HG02763 (cell line): ENCODE results near the gene NACC2.
"Not testable (repeated sequence)": the region's sequence is repeated elsewhere in the genome, so short reads cannot be mapped to it uniquely, and the experiment has no call there.

Experiments used
- ATAC-seq: cut with Tn5 transposase; IDR thresholded peaks from one replicate; pipeline ENCODE4 v1.9.1; 2021; ENCODE audit warnings: mild to moderate bottlenecking, moderate library complexity; ENCODE audit not compliant: unreplicated experiment

Gene NACC2

DNA sequence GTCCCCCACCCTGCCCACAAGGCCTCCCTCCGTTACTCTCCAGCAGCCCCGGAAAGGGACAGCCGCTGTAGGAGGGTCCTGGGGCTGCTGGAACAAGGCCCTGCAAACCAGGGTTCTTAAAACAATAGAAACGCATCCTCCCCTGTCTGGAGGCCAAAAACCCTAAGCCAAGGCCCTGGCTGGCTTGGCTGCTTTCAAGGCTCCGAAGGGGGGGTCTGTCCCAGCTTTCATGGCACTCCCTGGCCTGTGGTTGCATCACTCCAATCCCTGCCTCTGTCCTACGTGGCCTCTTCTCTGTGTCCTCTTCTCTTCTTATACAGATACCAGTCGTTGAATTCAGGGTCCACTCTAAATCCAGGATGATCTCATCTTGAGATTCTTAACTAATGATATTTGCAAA, 126.5 kb downstream of the NACC2 start:
- no peak for ATAC-seq

DNA sequence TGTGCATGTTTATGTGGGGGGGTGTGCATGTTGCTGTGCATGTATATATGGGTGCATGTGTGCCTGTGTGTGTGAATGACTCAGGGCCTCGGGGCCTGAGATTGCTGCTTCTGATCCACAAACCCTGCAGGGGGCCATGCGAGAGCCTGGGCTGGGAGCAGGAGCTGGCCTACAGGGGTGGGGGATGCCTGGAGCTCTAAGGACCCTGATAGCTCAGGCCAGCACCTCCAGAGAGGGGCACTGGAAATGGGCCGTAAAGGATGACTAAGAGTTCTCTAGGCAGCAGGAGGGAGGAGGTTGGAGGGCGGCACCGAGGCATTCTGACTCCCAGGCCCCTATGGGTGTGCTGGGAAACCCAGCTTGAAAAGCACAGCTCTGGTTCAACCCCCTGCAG, 127.0 kb downstream of the NACC2 start:
- ATAC-seq, result no peak

DNA sequence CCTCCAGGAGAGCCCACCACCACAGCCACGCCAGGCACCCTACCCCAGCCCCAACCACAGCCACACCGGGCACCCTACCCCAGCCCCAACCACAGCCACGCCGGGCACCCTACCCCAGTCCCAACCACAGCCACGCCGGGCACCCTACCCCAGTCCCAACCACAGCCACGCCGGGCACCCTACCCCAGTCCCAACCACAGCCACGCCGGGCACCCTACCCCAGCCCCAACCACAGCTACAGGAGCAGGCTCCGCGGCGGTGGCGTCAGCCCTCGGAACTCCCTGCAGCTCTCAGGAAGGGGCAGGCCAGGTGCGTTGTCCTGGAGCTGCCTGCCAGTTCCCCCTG, 128.2 kb downstream of the NACC2 start:
- ATAC-seq, result not testable (repeated sequence)

DNA sequence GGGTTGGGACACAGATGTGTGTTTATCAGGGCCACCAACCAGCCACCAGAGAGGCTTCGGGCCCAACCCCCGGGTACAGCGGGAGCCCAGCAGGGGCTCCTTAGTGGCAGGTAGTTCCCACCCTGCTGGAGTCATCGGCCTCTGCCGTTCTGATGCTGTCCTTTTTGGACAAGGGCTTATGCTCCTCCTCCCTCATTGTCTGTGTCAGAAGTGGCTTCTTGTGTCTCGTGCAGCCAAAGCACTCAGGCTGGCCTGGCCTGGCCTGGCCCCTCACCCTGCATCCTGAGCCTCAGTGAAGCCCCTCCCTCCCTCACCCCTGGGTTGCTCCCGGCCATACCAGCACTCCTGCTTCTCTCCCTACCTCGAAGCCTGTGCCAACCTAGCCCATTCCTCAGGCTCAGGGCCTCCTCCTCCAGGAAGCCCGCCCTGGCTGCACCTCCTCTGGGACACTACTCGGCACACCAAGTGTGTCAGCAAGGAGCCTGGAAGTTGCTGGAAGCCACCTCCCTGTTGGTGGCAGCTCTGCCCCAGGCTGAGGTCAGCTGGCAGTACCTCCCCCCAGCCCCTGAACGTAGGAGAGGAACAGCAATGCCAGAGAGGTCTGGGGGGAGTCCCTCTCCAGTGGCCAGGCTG, 129.8 kb downstream of the NACC2 start:
- ATAC-seq, result no peak

DNA sequence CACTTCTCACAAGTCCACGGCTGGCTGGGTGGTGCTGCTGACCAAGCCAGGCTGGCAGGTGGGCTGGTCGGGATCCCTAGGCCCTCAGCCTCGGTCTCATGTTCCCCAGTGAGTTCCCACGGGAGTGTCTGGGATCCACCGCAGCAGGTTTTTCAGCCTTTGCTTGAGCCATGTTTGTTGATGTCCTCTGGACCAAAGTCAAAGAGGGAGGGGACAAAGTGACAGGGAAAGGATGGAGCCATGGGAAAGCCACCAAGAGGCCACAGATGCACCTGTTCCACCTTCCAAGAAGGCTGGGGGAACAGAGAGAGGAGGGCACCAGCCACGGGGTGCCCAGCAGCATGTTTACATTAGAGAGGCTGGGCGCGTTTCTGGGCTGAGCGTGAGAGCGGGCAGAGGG, 131.2 kb downstream of the NACC2 start:
- no peak for ATAC-seq

DNA sequence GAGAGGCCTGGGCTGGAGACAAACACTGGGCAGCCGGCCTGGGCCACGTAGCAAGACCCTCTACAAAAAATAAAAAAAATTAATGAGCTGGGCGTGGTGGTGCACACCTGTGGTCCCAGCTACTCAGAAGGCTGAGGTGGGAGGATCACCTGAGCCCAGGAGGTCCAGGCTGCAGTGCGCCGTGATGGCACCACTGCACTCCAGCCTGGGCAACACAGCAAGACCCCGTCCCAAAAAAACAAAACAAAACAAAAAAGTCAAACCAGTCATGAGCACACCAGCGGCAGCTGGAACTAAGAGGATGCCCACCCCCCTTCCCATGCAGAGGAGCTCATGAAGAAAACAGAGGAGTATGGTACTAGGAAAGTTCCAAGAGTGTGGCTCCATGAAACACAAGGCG, 131.8 kb downstream of the NACC2 start:
- no peak for ATAC-seq

DNA sequence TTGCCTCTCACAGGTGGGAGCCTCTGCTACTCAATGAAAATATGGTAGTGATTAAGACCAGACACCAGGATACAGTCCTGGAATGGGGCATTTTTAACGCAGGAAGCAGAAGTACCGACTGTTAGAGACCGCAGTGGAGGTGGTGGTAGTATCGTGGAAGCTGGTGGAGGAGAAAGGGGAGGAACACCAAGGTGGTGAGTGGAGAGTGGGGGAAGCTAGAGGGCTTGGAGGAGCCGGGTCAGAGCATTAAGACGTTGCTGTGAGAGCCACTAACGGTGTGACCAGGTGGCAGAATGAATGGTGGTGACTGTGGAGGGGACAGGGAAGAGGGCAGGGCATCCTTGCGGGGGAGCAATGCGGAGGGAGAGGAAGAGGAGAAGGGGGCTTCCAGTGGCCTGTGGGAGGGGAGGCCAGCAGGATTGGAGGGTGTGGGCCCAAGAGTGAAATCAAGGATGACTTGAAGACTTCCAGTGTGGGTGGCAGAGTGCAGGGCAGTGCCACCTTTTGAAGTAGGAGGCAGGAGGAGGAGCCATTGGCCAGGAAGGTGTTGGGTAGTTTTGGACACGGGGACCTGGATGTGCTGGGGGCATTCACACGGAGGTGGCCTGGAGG, 132.3 kb downstream of the NACC2 start:
- ATAC-seq, result no peak

DNA sequence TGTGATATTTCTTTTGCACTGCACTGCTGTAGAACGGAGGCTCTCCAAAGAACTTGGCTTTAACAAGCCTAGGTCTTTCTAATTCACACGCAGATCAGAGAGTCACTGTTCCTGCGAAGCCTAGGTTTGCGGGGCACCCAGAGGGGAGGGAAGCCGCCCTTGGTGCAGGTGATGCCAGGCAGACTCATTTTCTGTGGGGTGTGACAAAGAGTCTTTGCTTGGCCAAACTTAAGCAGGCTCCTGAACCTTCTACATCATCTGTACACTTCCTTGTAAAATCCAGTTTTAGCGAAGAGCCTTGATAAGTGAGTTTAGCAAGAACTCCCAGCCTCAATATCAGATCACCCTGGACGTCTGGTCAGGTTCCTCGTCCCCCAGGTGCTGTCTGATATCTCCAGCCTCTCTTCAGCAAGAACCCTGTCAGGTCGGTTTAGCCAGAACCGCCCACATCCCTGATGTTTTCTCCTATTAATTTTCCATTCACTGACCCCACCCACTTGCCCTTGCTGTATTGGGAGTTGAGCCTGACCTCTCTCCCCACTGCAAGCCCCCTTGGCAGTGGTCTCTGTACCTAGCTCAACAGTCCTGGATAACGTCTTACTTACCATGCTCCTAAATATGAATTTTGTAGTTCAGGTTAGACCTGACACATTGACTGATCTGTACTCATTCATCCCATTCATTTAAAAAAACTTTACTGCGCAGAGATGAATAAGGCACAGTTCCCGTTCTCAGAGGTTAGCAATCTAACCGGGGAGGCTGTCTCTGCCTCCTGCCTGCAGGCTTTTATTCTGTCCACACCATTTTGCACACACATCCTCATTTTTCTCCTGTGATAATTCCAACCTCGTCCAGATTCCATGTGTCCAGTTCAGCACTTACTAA, 133.0 kb downstream of the NACC2 start:
- no peak for ATAC-seq

DNA sequence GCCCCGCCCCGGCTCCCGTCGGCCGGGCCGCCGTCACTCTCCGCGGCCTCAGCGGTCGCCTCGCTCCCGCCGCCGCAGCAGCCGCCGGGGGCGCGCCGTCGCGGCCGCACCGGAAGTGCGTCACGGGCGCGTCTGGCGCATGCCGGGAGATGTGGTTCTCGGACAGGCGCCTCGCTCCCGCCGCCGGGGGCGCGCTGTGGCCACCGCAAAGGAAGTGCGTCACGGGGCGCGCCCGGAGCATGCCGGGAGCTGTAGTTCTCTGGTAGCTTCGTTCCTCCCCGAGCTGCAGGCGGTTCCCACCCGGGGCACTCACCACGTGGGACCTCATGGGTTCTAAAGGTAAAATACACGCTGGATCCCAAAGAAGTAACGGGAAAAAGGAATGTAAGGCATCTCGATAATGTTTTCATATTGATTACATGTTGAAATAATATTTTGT, 133.8 kb downstream of the NACC2 start, which contains the start of gene UBAC1:
TSS of gene UBAC1 (minus strand) at position 97 of the 439 bp plus-strand sequence. CDS start 211 bp downstream, outside the sequence.
- ATAC-seq, result peak; percentile 87

DNA sequence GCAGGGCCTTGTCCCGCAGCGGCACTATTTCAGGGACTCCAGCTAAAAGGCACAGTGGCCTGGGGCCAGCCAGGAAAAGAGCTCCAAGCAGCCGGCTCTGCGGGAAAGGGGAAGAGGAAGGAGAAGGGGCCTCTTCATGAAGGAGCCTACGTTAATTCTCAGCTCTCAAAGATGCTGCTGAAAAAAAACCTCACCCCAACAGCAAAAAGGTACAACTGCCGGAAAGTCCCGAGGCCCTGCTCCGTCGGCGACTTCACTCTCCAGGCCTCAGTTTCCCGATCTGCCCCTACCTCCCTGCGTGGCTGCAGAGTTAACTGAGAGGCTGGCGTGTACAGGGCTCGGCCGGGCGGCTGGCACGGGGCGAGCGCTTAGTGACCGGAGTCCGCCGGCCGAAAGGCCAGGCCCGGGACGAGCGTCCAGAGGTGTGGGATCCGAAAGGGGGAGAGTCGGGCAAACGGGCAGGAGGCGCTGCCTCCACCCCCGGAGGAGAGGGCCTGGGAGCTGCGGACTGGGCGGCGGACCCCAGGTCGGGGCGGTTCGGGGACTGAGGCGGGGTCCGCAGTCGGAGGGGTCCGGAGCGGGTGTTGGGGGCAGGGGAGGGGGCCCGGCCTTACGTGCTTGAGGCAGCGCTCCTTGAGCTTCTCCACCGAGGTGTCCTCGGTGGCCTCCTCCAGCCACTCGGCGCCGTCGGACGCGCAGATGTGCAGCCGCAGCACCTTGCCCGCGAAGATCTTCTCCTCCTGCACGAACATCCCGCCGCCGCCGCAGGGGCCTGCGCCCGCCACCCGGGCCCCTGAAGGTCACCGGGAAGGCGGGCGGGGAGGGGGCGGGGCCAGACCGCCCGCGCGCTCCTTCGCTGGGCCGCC, 134.4 kb downstream of the NACC2 start:
- ATAC-seq, result peak; percentile 24

DNA sequence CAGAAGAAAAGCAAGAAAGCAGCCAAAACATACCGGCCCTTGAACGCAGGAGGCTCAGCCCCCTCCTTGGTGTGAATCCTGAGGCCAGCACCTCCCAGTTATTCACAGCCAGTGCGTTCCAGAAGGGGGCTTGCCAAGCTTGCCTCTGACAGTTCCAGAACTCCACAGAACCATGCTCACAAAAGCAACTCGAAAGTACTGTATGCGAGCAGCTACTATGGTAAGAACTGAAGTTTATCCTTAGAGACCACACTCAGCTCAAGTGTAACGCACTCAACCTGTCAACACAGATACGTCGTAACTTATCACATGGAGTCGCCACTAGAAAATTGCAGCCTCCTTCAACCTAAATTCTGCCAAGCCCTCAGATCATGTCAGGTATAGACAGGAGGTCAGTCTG, 135.3 kb downstream of the NACC2 start:
- no peak for ATAC-seq

DNA sequence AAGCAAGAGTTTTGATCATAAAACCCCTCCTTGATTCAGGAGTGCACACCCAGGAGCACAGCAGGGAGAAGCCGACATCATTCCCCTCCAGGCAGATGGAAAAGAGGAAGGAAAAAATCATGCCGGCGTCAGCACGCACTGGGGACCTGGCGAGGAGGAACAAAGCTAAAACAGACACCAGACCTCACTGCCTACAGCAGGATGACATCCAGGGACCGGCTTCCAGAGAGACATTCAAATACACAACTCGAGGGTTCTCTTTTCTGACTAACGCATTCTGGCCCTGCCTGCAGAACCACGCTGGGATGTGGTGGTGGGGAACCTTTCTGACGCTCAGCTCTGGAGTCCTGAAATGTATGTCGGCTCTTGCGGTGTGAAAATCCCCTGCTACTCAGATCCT, 136.6 kb downstream of the NACC2 start:
- ATAC-seq, result no peak

DNA sequence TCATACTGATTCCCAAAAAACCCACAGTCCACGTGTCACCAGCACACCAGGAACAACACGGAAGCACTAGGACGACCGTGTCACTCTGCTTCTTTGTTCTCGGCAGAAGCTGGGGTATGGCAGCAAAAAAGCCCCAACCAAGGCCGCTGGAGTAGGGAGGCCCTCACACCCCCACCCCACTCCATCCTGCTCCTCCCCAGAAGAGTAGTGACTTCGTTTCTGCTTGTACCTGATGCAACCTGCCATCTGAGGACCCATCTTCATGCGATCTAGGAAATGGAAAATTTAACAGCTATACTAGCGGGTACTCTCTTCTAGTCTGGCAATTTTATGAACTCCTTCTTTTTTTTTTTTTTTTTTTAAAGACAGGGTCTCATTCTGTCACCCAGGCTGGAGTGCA, 137.7 kb downstream of the NACC2 start:
- ATAC-seq, result no peak

DNA sequence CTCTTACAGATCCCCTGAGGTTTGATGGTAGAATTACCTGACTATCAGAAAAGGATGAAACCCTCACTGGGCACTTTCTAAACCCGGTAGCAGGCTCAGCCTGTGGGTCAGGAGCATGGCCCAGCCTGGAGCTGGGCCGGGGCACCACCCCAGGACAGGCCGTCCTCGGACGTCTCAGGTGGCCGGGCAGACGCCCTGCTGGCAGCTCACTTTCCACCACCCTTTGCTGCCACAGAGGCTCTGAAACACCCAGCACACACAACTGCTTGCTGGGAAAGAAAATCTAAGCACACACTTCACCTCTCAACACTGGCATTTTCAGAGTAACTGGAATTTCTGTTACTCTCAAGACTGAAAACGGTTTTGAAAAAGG, 138.3 kb downstream of the NACC2 start:
- ATAC-seq, result no peak
